ENCODE data around the gene ICA1L.

GRCh38 chr2:202814226-202814625 is 57.3 kb downstream of the ICA1L start:
- TF ChIP-seq, protein P1, sequence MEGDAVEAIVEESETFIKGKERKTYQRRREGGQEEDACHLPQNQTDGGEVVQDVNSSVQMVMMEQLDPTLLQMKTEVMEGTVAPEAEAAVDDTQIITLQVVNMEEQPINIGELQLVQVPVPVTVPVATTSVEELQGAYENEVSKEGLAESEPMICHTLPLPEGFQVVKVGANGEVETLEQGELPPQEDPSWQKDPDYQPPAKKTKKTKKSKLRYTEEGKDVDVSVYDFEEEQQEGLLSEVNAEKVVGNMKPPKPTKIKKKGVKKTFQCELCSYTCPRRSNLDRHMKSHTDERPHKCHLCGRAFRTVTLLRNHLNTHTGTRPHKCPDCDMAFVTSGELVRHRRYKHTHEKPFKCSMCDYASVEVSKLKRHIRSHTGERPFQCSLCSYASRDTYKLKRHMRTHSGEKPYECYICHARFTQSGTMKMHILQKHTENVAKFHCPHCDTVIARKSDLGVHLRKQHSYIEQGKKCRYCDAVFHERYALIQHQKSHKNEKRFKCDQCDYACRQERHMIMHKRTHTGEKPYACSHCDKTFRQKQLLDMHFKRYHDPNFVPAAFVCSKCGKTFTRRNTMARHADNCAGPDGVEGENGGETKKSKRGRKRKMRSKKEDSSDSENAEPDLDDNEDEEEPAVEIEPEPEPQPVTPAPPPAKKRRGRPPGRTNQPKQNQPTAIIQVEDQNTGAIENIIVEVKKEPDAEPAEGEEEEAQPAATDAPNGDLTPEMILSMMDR (conservative IDR thresholded peaks at IDR 0.05; ENCODE audit: low read depth, low read length), result no peak
- no peak for TF ChIP-seq SMC3 (IDR thresholded peaks at IDR 0.05; ENCODE audit: low read depth, low read length)
- no peak for TF ChIP-seq CEBPB (IDR thresholded peaks at IDR 0.05; ENCODE audit: low read depth, low read length)

All from IMR-90 (cell line).